HG03457 (cell line): Measurements from ENCODE around the gene C7orf57.

Experiments used
- ATAC-seq: cut with Tn5 transposase; IDR thresholded peaks from one replicate; pipeline ENCODE4 v1.9.1; 2021; ENCODE audit warnings: moderate number of reproducible peaks; ENCODE audit not compliant: unreplicated experiment

C7orf57 gene

DNA sequence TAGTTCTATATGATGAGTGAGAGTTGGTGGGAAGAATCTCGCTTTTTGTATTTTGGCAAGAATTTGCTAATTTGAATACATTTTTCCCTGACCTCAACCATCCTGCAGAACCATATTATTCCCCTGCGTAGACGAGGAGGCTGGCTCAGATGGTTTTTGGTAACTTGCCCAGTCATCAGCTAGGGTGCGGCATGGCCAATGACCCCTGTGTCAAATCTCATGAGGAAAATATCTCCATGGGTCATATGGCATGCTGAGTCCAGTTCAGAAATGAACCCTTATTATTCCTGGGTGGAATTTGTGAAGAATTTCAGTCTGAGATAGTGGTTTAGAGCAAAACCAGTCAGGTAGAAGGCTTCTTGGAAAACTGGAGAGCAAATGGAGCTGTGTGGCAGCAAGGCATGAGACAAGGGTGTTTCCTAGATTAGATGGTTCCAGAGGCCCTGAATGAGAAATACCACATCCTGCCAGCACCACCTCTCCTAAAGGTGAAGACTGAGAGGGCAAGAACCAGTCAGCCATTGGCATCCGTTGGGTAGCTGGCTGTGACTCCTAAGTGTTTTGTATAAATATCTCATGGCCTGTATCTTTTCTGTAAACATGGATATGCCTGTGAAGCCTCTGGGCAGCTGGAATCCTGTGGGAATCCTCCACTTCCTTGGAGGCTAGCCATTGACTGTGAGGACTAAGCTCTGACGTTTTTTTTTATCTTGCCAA, 47.9 kb downstream of the C7orf57 start:
- ATAC-seq: no peak

GRCh38 chr7:48084727-48085432, 49.5 kb downstream of the C7orf57 start:
- peak; percentile 59 for ATAC-seq

- no peak for ATAC-seq
These were observed 50.1 kb downstream of the C7orf57 start for GRCh38 chr7:48085433-48085791.

GRCh38 chr7:48085942-48086341, 50.6 kb downstream of the C7orf57 start:
- ATAC-seq: no peak

GRCh38 chr7:48087349-48087748, 52.0 kb downstream of the C7orf57 start:
- ATAC-seq: peak; percentile 13

DNA sequence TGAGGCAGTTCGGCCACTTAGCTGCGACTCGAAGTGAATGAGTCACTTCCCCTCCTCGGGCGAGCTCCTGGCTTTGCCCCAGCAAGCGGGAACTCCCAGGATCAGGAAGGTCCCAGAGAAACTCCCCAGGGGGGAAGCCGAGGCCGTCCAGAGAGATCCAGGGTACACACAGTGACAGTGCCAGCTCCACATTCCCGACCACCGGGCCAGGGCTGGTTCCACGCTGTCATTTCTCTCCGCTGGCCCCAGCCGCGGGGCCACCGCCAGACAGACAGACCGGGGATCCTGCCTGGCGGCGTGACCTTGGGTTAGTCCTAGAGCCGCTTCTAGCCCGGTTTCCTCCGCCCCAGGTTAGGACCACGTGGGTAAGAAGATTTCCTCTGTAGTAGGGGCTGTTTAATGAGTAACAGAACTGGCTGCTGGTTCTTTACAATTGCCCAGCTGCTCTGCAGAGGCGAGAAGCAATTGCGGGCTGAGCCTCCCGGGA, 53.3 kb downstream of the C7orf57 start:
- peak; percentile 59 for ATAC-seq

- ATAC-seq: peak; percentile 45
These were observed 54.0 kb downstream of the C7orf57 start, which contains the start of gene UPP1 for GRCh38 chr7:48089046-48090003. Gene UPP1 (plus strand): TSS chr7:48089265. CDS start chr7:48094784, 5,519 bp downstream.

- no peak for ATAC-seq
These were observed 54.9 kb downstream of the C7orf57 start for GRCh38 chr7:48090095-48090805.

DNA sequence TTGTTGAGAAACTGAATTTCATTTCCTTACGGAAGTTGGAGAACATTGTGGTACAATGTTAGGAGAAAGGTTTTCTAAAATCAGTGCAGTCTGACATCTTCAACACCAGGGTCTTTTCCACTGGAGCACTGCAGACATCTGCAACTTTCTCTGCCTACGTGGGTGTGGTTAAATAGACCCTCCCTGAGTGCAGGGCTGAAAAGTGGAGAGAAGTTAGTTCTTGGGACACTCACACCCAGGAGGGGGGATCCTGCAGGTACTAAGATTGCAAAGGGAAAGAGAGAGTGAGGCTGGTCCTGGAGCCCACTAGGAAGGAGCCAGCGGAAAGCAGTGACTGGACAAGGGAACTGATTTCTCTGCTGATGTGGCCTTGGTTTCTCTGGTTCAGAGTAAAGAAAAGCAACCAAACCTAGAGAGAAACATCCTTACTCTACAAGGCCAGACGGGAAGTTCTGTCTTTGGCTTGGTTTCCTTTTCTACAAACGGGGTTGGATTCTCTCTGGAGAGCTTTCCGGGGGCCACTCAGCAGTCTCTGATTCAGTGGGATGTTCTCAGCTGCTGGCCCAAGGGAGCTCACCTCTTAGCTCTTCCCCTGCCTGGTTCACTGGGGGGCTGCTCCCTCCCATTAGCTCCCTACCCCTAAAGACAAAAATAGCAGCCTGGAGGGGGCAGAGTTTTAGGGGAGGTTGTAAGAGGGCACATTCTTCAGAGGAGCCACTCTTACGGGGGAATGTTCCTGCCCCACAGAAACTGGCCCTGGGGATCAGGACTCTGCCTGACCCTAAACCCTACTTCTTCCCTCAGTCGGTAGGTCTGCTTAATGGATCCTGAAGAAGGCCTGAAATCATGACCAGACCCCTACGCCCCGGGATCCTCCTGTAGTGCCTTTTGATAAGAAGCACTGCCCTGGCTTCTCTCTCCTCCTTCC, 56.4 kb downstream of the C7orf57 start:
- no peak for ATAC-seq

DNA sequence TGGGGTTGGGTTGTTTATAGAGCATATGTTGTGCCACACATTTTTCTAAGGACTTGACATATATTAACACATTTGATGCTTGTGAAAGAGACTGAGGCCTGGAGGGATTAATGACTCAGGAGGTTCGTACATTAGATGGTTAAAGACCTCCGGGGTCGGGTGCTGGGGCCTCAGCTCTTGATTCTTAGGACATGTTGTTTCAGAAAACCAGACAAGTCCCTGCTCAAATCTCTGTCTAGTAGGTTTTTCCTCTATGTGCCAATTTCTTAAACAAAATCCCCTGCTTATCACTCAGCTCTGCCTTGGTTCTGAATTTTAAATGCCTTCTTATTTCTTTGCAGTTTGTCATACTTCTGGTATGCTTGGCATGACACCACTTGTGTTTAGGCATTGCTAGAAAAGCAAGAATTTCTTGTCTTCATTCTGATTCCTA, 59.5 kb downstream of the C7orf57 start:
- ATAC-seq: no peak

GRCh38 chr7:48096273-48096672, 60.9 kb downstream of the C7orf57 start:
- no peak for ATAC-seq

DNA sequence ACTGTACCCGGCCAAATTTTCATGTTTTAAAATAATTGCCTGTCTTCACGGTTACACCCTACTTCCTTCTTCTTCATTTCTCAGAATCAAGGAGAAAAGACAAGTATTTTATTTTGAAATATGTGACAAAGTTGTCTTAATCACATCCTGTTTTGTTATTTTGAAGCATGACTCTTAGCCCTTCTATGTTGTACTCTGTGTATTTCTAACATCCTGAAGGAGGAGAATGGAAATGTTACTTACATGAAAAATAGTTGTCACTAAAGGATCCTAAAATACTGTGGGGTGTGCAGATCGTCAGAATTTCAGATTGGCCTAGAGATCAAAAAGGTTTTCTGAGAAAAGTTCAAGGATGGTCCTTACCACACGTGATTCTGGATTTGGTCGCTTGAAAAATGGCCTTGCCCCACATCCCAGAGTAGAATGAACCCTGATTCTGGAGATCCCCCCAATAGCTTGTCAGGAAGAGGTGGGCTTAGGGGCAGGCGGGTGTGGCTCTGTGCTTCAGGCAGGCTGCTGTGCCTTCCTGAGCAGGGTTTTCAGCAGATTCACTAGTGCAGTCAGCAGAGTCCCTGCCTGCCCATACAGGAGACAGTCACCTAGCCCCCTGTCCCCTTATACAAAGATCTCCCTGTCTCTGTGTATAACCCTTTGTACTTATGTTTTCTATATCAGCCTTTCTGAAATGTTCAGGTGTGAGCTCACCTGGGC, 62.3 kb downstream of the C7orf57 start:
- no peak for ATAC-seq

GRCh38 chr7:48098846-48099245, 63.5 kb downstream of the C7orf57 start:
- no peak for ATAC-seq

GRCh38 chr7:48099781-48100180, 64.4 kb downstream of the C7orf57 start:
- no peak for ATAC-seq

DNA sequence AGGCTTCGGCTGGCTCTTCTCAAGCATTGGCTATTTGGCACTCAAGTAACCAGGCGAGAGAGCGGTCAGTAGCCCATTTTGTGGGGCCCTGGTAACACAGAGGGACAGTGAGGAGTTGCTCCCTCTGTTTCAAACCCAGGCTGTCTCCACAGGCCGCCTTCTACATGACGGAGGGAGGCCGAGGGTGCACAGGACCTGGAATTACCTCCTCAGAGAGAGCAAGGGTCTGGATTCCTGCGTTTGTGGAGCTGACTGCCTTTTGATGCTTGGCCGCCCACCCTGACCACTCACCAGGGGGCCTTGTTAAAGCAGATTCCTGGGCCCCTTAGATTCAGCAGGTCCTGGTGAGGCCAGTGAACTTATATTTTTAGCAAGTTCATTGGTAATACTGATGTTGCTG, 66.0 kb downstream of the C7orf57 start:
- ATAC-seq: no peak

GRCh38 chr7:48101968-48102367, 66.6 kb downstream of the C7orf57 start:
- no peak for ATAC-seq

DNA sequence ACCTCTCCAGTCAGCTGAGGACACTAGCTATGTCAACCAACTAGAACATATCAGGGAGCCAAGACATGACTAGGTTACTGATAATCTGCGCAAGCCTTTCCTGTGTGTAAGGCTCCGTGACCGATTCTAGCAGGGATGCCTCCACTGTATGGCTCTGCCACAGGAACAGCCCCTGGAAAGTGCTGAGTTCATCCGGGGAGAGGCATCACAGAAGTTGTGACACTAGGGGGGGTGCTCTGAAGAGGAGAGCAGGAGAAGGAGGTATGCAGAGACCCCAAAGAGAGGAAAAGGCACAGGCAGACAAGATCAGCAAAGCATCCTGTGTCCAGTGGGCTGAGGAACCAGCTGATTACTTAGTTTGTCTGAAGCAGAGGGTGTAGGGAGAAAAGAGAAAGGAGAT, 67.2 kb downstream of the C7orf57 start:
- no peak for ATAC-seq

DNA sequence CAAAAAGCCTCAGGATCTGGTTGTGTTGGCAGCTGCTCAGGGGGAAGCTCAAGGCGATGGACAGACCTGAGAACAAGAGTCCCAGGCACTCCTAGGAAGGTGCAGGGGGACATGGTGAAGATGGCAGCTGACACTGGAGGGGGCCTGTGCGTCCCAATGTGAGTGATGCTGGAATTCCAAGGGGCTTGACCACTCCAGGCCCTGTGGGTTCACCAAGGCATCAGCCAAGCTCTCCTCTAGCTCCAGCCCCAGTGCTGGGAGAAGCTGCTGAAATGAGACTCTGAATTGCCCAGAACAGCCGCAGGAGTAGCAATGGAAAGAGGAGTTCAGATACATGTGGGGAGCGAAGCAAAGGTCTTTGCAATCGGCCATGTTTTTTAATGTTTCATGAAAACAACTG, 69.7 kb downstream of the C7orf57 start:
- ATAC-seq: no peak
